Measurements from ENCODE around the gene PAX8.

GRCh38 chr2:113281910-113282746 lies 3.4 kb upstream of the PAX8 start:
- no peak for TF ChIP-seq CTCF (IDR thresholded peaks at IDR 0.05; ENCODE audit: low read depth, low read length)
- TF ChIP-seq EZH2phosphoT487 (IDR thresholded peaks at IDR 0.05; ENCODE audit: low read depth) = no peak
